Neural progenitor cell (in vitro differentiated cells): Measurements from ENCODE around the gene RIBC1.

Experiments
- EZH2 ChIP-seq: fragments of 200-600 bp; sonication (generic); IDR thresholded peaks from 2 replicates; pipeline ENCODE4 v1.6.1; 2017; ENCODE audit warnings: antibody characterized with exemption, mild to moderate bottlenecking, moderate library complexity
- TF ChIP-seq, protein P1 (sequence below): fragments of 200-600 bp; sonication (generic); IDR thresholded peaks from 2 replicates; pipeline ENCODE4 v1.5.1; 2017; ENCODE audit warnings: antibody characterized with exemption, mild to moderate bottlenecking

DNA sequence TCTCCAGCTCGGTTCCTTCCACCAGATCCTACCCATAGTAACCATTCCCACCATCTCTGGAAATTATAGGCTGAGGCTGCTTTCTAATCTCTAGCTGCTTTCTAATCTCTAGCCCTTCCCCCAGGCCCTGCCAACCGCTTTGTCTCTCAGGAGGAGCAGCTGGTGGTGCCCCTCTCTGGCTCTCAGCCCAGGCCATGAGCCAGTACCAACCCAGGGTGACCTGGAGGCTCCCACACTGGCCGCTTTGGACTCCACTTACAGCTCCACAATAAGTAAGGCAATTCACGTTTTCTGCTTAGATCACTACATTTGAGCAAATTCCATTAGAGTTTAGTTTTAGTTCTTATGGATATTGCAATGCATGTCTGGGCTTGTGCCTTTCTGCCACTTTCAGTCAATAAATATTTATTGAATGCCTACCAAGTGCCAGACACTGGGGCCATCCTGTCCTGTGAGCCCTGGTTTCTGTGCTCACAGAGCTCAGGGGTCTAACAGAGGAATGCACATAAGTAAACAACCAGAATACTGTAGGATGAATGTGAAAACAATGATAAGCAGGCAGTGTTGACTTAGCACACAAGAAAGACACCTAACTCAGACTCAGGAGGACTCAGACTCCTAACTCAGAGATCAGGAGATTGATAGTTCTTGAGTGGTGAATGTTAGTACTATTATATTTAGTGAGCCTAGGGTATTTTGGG is 39.1 kb upstream of the RIBC1 start:
- TF ChIP-seq, protein P1, sequence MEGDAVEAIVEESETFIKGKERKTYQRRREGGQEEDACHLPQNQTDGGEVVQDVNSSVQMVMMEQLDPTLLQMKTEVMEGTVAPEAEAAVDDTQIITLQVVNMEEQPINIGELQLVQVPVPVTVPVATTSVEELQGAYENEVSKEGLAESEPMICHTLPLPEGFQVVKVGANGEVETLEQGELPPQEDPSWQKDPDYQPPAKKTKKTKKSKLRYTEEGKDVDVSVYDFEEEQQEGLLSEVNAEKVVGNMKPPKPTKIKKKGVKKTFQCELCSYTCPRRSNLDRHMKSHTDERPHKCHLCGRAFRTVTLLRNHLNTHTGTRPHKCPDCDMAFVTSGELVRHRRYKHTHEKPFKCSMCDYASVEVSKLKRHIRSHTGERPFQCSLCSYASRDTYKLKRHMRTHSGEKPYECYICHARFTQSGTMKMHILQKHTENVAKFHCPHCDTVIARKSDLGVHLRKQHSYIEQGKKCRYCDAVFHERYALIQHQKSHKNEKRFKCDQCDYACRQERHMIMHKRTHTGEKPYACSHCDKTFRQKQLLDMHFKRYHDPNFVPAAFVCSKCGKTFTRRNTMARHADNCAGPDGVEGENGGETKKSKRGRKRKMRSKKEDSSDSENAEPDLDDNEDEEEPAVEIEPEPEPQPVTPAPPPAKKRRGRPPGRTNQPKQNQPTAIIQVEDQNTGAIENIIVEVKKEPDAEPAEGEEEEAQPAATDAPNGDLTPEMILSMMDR: no peak
- TF ChIP-seq EZH2: no peak
